ENCODE results near the gene USP2.

The USP2 gene

GRCh38 chr11:119361941-119362725 lies 19.4 kb downstream of the USP2 start:
- DNase-seq, result no peak

GRCh38 chr11:119361056-119361787 lies 20.3 kb downstream of the USP2 start:
- no peak for DNase-seq

- DNase-seq, result no peak
Observed at GRCh38 chr11:119359365-119360214, 21.9 kb downstream of the USP2 start.

- no peak for DNase-seq
Observed at GRCh38 chr11:119357074-119357473, 24.4 kb downstream of the USP2 start.

GRCh38 chr11:119356349-119357031 lies 25.0 kb downstream of the USP2 start:
- DNase-seq, result peak; percentile 66

GRCh38 chr11:119355091-119355843 lies 26.2 kb downstream of the USP2 start:
- no peak for DNase-seq

- DNase-seq, result no peak
Observed at GRCh38 chr11:119352857-119353260, 28.6 kb downstream of the USP2 start.

- no peak for DNase-seq
Observed at GRCh38 chr11:119351232-119351631, 30.3 kb downstream of the USP2 start.

- no peak for DNase-seq
Observed at GRCh38 chr11:119350302-119350701, 31.2 kb downstream of the USP2 start.

GRCh38 chr11:119347940-119348605 lies 33.4 kb downstream of the USP2 start:
- no peak for DNase-seq

GRCh38 chr11:119347242-119347641 lies 34.2 kb downstream of the USP2 start:
- no peak for DNase-seq

GRCh38 chr11:119346605-119347004 lies 34.9 kb downstream of the USP2 start, which contains the start of gene MFRP:
TSS of gene MFRP (minus strand) at chr11:119346705. CDS start at chr11:119346513, 192 bp downstream.
- DNase-seq, result no peak

- DNase-seq, result no peak
Observed at GRCh38 chr11:119345685-119346084, 35.8 kb downstream of the USP2 start.

- DNase-seq, result no peak
Observed at GRCh38 chr11:119344291-119345010, 37.0 kb downstream of the USP2 start.

- no peak for DNase-seq
Observed at GRCh38 chr11:119343726-119344125, 37.8 kb downstream of the USP2 start.

- DNase-seq, result no peak
Observed at GRCh38 chr11:119342362-119343130, 38.9 kb downstream of the USP2 start.

- DNase-seq, result no peak
Observed at GRCh38 chr11:119342023-119342300, 39.5 kb downstream of the USP2 start.

- no peak for DNase-seq
Observed at GRCh38 chr11:119341222-119342022, 40.1 kb downstream of the USP2 start.
